Suprapubic skin (tissue), 4 donors: ENCODE data around the gene NR2F6. TPM values are rescaled to one million over a fixed set of nuclear protein-coding genes. Genes with fewer than 3 reads are reported as not detected.

Source experiments
- DNase-seq, 2 donors: peaks; one replicate each; pipeline ENCODE4 v3.0.0-alpha.2; 2019; ENCODE audit warnings: low spot score in 2 of 2
- H3K27ac ChIP-seq: fragments of 200-600 bp; sonication (generic); one replicate; pipeline ENCODE4 v1.5.1; 2019
- H3K27me3 ChIP-seq: fragments of 200-600 bp; sonication (generic); one replicate; pipeline ENCODE4 v1.5.1; 2019
- H3K36me3 ChIP-seq: fragments of 200-600 bp; sonication (generic); one replicate; pipeline ENCODE4 v1.5.1; 2019
- H3K4me1 ChIP-seq: fragments of 200-600 bp; sonication (generic); one replicate; pipeline ENCODE4 v1.5.1; 2019
- H3K4me3 ChIP-seq: fragments of 200-600 bp; sonication (generic); one replicate; pipeline ENCODE4 v1.5.1; 2019; ENCODE audit warnings: mild to moderate bottlenecking
- H3K9me3 ChIP-seq: fragments of 200-600 bp; sonication (generic); one replicate; pipeline ENCODE4 v1.5.1; 2019
- EP300 ChIP-seq: sonication (generic); formaldehyde crosslinking; IDR thresholded peaks from one replicate; pipeline ENCODE4 v1.6.1; 2017; ENCODE audit warnings: antibody characterized with exemption
- POLR2A ChIP-seq, 2 donors: fragments of 450-650 bp; IDR thresholded peaks; one replicate each; pipeline ENCODE4 v1.6.1; 2017; ENCODE audit warnings: antibody characterized with exemption in 2 of 2, mild to moderate bottlenecking in 2 of 2, moderate library complexity in 2 of 2
- POLR2AphosphoS5 ChIP-seq, 3 donors: sonication (generic); formaldehyde crosslinking; IDR thresholded peaks; one replicate each; pipeline ENCODE4 v1.6.1; 2017; ENCODE audit warnings: antibody characterized with exemption in 3 of 3
- WGBS: methylation state at CpG from one replicate; pipeline ENCODE4 v1.1.5; 2018; 5-methylcytosine and 5-hydroxymethylcytosine counted together
- total RNA-seq, 4 donors: library from RNA; depleted of rRNA; stranded (reverse); fragments of >200 nt; gene quantifications; one replicate each; pipeline ENCODE4 v1.1.0, GENCODE V29; 2016
- TF ChIP-seq, protein P1 (sequence below), 2 donors: fragments of 200-600 bp in 1 of 2; fragments of 450-650 bp in 1 of 2; sonication (generic) in 1 of 2; IDR thresholded peaks; one replicate each; pipeline ENCODE4 v1.5.1; 2016 to 2019; ENCODE audit warnings: antibody characterized with exemption in 2 of 2, mild to moderate bottlenecking in 1 of 2, moderate library complexity in 1 of 2

NR2F6 gene
- total RNA-seq, 4 donors from 2014 or later, result 25.8 to 79.3 (median 54.8) TPM

GRCh38 chr19:17211547-17212446, 33.9 kb downstream of the NR2F6 start:
- peaks cover 12% of the 10 kb centered on the region for H3K4me1 ChIP-seq
- DNase-seq, result no peak
- WGBS, result 92% methylated on average over 32 of the region's 58 CpGs
- H3K27ac ChIP-seq, result no peak overlapping the region
- no peaks in the 10 kb centered on the region for H3K27me3 ChIP-seq
- H3K36me3 ChIP-seq, result peaks cover 49% of the 10 kb centered on the region
- no peak for TF ChIP-seq EP300
- TF ChIP-seq, protein P1, sequence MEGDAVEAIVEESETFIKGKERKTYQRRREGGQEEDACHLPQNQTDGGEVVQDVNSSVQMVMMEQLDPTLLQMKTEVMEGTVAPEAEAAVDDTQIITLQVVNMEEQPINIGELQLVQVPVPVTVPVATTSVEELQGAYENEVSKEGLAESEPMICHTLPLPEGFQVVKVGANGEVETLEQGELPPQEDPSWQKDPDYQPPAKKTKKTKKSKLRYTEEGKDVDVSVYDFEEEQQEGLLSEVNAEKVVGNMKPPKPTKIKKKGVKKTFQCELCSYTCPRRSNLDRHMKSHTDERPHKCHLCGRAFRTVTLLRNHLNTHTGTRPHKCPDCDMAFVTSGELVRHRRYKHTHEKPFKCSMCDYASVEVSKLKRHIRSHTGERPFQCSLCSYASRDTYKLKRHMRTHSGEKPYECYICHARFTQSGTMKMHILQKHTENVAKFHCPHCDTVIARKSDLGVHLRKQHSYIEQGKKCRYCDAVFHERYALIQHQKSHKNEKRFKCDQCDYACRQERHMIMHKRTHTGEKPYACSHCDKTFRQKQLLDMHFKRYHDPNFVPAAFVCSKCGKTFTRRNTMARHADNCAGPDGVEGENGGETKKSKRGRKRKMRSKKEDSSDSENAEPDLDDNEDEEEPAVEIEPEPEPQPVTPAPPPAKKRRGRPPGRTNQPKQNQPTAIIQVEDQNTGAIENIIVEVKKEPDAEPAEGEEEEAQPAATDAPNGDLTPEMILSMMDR (IDR thresholded peaks at IDR 0.05), result no peak
- no peak for TF ChIP-seq POLR2AphosphoS5 (IDR thresholded peaks at IDR 0.05)
- TF ChIP-seq POLR2A (IDR thresholded peaks at IDR 0.05), result no peak
- no peak overlapping the region for H3K4me3 ChIP-seq
- no peaks in the 10 kb centered on the region for H3K9me3 ChIP-seq

DNA sequence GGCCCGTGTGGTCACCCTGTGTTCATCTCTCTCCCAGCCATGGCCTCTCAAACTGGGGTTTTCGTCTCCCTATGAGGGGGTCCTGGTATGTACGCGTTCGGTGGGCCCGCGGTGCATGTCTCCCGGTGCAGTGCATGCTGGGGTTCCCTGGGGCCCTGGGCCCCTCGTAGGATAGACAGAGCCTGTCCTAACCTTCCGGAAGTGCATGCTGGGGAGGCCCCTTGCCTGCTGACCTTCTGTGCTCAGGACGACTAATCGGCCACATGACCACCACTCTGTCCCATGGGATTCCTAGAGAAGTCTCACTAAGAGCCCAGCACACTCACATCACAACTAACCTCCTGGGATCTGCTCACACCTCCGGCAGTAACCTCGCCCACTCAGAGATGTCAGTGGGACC, 35.4 kb downstream of the NR2F6 start:
- no peak for TF ChIP-seq POLR2AphosphoS5 (IDR thresholded peaks at IDR 0.05)
- no peak for TF ChIP-seq EP300
- TF ChIP-seq, protein P1 (IDR thresholded peaks at IDR 0.05), result no peak
- no peak for TF ChIP-seq POLR2A (IDR thresholded peaks at IDR 0.05)
- Histone ChIP-seq H3K4me3 (no peak overlapping the region), H3K27ac (no peak overlapping the region), H3K36me3 (peaks cover 64% of the 10 kb centered on the region), H3K4me1 (peaks cover 7% of the 10 kb centered on the region), H3K9me3 (no peaks in the 10 kb centered on the region), H3K27me3 (no peaks in the 10 kb centered on the region)
- 100% methylated on average over 1 of the region's 14 CpGs for WGBS
- no peak for DNase-seq

DNA sequence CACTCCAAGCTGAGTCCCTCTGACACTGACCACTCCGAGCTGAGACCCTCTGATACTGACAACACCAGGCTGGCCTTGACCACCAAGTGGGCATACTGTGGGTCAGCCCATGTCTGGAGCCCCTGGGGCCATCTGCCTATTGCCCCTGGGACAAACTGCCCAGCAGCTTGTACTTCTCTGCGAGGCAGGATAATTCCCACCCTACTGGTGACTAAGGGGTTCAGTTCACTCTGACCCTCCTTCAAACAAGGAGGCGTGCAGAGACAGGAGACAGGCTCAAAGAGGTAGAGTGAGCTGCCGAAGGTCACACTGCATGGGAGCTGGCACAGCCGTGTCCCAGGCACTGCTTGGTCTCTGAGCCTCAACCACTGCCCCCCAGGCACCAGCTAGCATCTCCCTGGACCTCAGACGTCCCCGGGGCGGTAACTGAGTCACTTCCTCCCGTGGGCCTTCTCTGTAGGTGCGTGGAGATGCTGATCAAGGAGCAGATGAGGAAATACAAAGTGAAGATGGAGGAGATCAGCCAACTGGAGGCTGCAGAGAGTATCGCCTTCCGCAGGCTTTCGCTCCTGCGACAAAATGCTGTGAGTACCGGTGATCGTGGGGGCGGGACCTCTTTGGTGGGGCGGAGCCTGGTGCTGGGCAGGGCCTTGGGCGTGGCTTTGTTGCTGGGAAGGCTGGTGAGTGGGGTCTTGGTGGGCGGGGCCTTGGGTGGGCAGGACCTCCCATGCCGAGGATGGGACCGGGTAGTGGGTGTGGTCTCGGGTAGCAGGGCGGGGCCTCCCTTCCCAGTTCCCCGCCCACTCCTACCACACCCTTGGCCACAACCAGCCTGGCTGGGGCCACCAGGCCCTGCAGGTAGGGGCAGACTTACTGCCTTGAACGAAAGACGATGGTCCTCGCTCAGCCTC, 36.3 kb downstream of the NR2F6 start:
- Histone ChIP-seq H3K27ac (no peak overlapping the region), H3K4me3 (no peak overlapping the region), H3K36me3 (peaks cover 72% of the 10 kb centered on the region), H3K4me1 (peaks cover under 1% of the 10 kb centered on the region), H3K9me3 (no peaks in the 10 kb centered on the region), H3K27me3 (no peaks in the 10 kb centered on the region)
- 74% methylated on average over 20 of the region's 28 CpGs for WGBS
- no peak for DNase-seq
- no peak for TF ChIP-seq EP300
- TF ChIP-seq POLR2A (IDR thresholded peaks at IDR 0.05), result no peak
- TF ChIP-seq, protein P1 (IDR thresholded peaks at IDR 0.05), result no peak
- no peak for TF ChIP-seq POLR2AphosphoS5 (IDR thresholded peaks at IDR 0.05)

DNA sequence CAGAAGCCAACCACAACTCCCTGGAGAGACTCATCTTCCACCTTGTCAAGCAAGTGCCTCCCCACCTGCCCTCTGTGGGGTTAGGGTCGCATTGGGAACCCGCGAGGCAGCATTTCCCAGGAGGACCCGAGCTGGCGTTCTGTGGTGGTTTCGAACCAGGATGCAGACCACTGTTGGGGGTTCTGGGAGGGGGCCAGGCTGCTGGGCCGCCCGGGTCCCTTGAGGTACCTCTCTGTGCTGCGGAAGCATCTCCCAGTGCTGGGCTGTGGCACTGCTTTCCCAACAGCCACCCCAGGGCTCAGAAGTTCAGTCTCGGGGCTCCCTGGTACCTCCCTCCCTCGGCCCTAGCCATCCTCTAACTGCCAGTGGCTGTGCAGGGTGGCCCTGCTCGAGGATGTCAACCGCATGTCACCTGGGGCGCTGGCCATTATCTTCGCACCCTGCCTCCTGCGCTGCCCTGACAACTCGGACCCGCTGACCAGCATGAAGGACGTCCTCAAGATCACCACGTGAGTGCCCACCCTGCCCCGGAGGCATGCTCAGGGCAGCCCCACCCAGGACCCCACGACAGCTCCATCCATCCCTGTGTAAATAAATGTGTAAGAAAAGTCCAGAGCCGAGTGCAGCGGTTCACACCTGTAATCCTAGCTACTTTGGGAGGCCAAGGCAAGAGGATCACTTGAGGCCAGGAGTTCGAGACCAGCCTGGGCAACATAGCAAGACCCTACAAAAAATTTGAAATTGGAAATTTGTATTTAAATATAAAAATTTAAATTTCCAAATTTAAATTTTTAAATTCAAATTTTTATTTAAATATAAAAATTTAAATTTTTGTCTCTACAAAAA, 38.8 kb downstream of the NR2F6 start:
- Histone ChIP-seq H3K27me3 (no peaks in the 10 kb centered on the region), H3K4me1 (no peaks in the 10 kb centered on the region), H3K27ac (no peak overlapping the region), H3K4me3 (no peak overlapping the region), H3K36me3 (peaks cover 88% of the 10 kb centered on the region), H3K9me3 (no peaks in the 10 kb centered on the region)
- no peak for DNase-seq
- WGBS, result 95% methylated on average over 18 of the region's 25 CpGs
- TF ChIP-seq EP300, result no peak
